Ascending aorta (tissue), 2 donors: Measurements from ENCODE around the gene KLHL22. TPM values are rescaled to one million over a fixed set of nuclear protein-coding genes. Genes with fewer than 3 reads are reported as not detected.
"Not testable (repeated sequence)": the region's sequence is repeated elsewhere in the genome, so short reads cannot be mapped to it uniquely, and the experiment has no call there.

ENCODE experiments used
- DNase-seq, 2 donors: peaks; one replicate each; pipeline ENCODE4 v3.0.0-alpha.2; 2019; ENCODE audit warnings: low spot score in 2 of 2
- H3K27ac ChIP-seq, 2 donors: fragments of 200-600 bp; sonication (generic); one replicate each; pipeline ENCODE4 v1.5.1; 2016 to 2017; ENCODE audit warnings: mild to moderate bottlenecking in 1 of 2
- H3K27me3 ChIP-seq: fragments of 200-600 bp; sonication (generic); one replicate; pipeline ENCODE4 v1.5.1; 2017
- H3K36me3 ChIP-seq, 2 donors: fragments of 200-600 bp; sonication (generic); one replicate each; pipeline ENCODE4 v1.5.1; 2016
- H3K4me1 ChIP-seq, 2 donors: fragments of 200-600 bp; sonication (generic); one replicate each; pipeline ENCODE4 v1.5.1; 2016 to 2017; ENCODE audit warnings: mild to moderate bottlenecking in 1 of 2
- H3K4me3 ChIP-seq, 2 donors: fragments of 200-600 bp; sonication (generic); one replicate each; pipeline ENCODE4 v1.5.1; 2016 to 2017; ENCODE audit warnings: mild to moderate bottlenecking in 1 of 2
- H3K9me3 ChIP-seq, 2 donors: fragments of 200-600 bp; sonication (generic); one replicate each; pipeline ENCODE4 v1.5.1; 2016
- CTCF ChIP-seq, 3 experiments: fragments of 200-600 bp in 2 of 3; fragments of 450-650 bp in 1 of 3; sonication (generic) in 2 of 3; IDR thresholded peaks; one replicate each; pipeline ENCODE4 v1.5.1; 2016 to 2019; ENCODE audit warnings: antibody characterized with exemption in 3 of 3, mild to moderate bottlenecking in 1 of 3, moderate library complexity in 1 of 3
- intact Hi-C: fragments of 100-400 bp; cut with DNase I; formaldehyde crosslinking; loops from one replicate; pipeline ENCODE4 v1.15.1; 2023
- total RNA-seq: library from RNA; depleted of rRNA; stranded (reverse); fragments of >200 nt; gene quantifications from one replicate; pipeline ENCODE4 v1.1.0, GENCODE V29; 2016

The KLHL22 gene
- total RNA-seq, 1 donor from 2014 or later: 63.8 TPM

- intact Hi-C loops: loop anchor here (2.0 kb wide), 1 partner anchor 277 kb away; no protein-coding TSS in a partner anchor
- no peak for DNase-seq
- H3K36me3 ChIP-seq: peaks cover 0 to 2% of the 10 kb centered on the region in 2 donors
- no peak overlapping the region for H3K4me3 ChIP-seq
- no peaks in the 10 kb centered on the region for H3K9me3 ChIP-seq
- no peak overlapping the region for H3K27ac ChIP-seq
- no peaks in the 10 kb centered on the region for H3K27me3 ChIP-seq
- H3K4me1 ChIP-seq: peaks cover 5 to 20% of the 10 kb centered on the region in 2 donors
- TF ChIP-seq CTCF (IDR thresholded peaks at IDR 0.05): no peak
These were observed 76.0 kb downstream of the KLHL22 start for GRCh38 chr22:20419664-20419951.

DNA sequence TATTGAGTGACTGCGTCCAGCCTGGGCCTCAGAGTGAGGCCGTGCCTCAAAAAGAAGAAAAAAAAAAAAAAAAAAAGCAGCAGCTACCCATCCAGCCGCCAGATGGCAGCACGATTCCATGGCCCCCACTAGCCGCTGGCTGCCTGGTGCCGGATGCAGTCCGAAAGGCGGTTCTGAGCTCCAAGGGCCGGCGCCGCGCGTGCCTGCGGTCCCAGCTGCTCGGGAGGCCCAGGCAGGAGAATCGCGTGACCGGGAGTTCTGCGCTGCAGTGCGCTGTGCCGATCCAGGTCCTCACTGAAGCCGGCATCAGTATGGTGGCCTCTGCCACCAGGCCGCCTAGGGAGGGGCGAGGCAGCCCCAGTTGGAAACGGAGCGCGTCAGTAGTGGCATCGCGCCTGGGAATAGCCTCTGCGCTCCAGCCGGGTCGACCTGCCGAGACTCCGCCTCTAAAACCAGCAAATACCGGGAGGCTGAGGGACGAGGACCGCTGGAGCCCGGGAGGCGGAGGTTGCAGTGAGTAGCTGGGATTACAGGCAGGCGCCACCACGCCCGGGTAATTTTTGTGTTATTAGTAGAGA lies 77.3 kb downstream of the KLHL22 start:
- Histone ChIP-seq H3K4me1 (peaks cover 0 to 7% of the 10 kb centered on the region in 2 donors), H3K27me3 (no peaks in the 10 kb centered on the region), H3K27ac (peak overlapping the region; percentile 41 to 53), H3K9me3 (no peaks in the 10 kb centered on the region), H3K36me3 (no peaks in the 10 kb centered on the region), H3K4me3 (peak overlapping the region; percentile 38 to 62)
- intact Hi-C loops: loop anchor here (1.0 to 2.0 kb wide), 4 partner anchors 20 to 279 kb away; no protein-coding TSS in a partner anchor
- peak in 1 of 2 donors; percentile 87 for DNase-seq
- peak; percentile 76 to 89 (median 78) for TF ChIP-seq CTCF (IDR thresholded peaks at IDR 0.05)

DNA sequence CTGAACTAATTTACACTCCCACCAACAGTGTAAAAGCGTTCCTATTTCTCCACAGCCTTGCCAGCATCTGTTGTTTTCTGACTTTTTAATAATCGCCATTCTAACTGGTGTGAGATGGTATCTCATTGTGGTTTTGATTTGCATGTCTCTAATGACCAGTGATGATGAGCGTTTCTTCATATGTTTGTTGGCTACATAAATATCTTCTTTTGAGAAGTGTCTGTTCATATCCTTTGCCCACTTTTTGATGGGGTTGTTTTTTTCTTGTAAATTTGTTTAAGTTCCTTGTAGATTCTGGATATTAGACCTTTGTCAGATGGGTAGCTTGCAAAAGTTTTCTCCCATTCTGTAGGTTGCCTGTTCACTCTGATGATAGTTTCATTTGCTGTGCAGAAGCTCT lies 79.9 kb downstream of the KLHL22 start:
- H3K36me3 ChIP-seq, H3K27me3 ChIP-seq, H3K27ac ChIP-seq, H3K9me3 ChIP-seq, H3K4me3 ChIP-seq, intact Hi-C loops, DNase-seq, H3K4me1 ChIP-seq: not testable (repeated sequence)

- H3K4me3 ChIP-seq, H3K27ac ChIP-seq, H3K36me3 ChIP-seq, intact Hi-C loops, DNase-seq, H3K4me1 ChIP-seq, H3K9me3 ChIP-seq, H3K27me3 ChIP-seq: not testable (repeated sequence)
These were observed 80.4 kb downstream of the KLHL22 start for GRCh38 chr22:20415241-20415640.

- intact Hi-C loops: no loop called here
- Histone ChIP-seq H3K27me3 (no peaks in the 10 kb centered on the region), H3K27ac (no peak overlapping the region), H3K4me3 (no peak overlapping the region), H3K4me1 (no peaks in the 10 kb centered on the region), H3K9me3 (no peaks in the 10 kb centered on the region), H3K36me3 (no peaks in the 10 kb centered on the region)
- no peak for TF ChIP-seq CTCF (IDR thresholded peaks at IDR 0.05)
- DNase-seq: no peak
These were observed 81.1 kb downstream of the KLHL22 start for GRCh38 chr22:20414450-20414849.

- no peak for DNase-seq
- no peaks in the 10 kb centered on the region for H3K9me3 ChIP-seq
- H3K27me3 ChIP-seq: no peaks in the 10 kb centered on the region
- intact Hi-C loops: no loop called here
- H3K4me3 ChIP-seq: no peak overlapping the region
- TF ChIP-seq CTCF (IDR thresholded peaks at IDR 0.05): no peak
- no peak overlapping the region for H3K27ac ChIP-seq
- H3K4me1 ChIP-seq: no peaks in the 10 kb centered on the region
- H3K36me3 ChIP-seq: no peaks in the 10 kb centered on the region
These were observed 81.5 kb downstream of the KLHL22 start for GRCh38 chr22:20414059-20414440.
